GM19452 (cell line): Measurements from ENCODE around the gene PLXNA3.

ENCODE experiments used
- ATAC-seq: cut with Tn5 transposase; IDR thresholded peaks from one replicate; pipeline ENCODE4 v1.9.1; 2021; ENCODE audit not compliant: unreplicated experiment

PLXNA3 gene

DNA sequence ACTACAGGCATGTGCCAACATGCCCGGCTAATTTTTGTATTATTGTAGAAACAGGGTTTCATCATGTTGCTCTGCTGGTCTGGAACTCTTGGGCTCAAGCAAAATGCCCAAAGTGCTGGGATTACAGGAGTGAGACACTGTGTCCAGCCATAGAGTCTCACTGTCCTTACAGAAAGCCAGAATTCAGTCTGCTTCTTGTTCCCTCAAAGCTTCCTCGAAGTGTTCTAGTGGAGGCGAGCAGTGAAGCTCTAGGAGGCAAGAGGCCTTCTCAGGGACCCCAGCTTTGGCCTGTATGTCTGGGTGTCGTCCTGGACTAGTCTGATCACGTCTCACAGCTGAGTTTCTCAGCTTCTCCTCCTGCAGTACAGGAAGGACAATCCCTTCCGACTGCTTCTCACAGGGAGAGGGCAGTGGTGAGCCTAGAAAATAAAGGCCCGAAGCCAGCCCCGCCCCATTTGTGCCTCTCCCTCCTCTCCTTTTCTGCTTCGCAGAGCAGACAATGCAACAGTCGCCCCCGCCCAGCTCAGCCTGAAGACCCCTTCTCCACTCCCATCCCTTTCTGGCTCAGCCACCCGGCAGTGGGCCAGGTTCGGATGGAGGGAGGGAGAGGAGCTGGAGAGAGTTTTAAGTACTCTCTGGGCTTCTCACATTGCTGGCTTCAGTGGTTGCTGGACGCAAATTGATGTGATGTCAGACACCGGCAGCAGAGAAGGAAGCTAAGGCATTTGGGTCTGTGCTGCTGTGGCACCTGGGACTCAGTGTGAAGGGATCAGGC, 69.0 kb downstream of the PLXNA3 start:
- no peak for ATAC-seq
